ENCODE data around the gene ACAA2. TPM values are rescaled to one million over a fixed set of nuclear protein-coding genes. Genes with fewer than 3 reads are reported as not detected.

Gene ACAA2
- total and polyA plus RNA-seq, 4 donors: 38.6 to 57.0 (median 47.8) TPM

- H3K27me3 ChIP-seq (ENCODE audit: control insufficient read depth, insufficient read depth, low read length): no peaks in the 10 kb centered on the region
- no peak for DNase-seq (ENCODE audit: low read depth in 4 of 6, low spot score in 6 of 6)
- no peaks in the 10 kb centered on the region for H3K9me3 ChIP-seq (ENCODE audit: control insufficient read depth, insufficient read depth, low read length)
- H3K27ac ChIP-seq (ENCODE audit: low read depth, low read length): no peak overlapping the region
- WGBS (ENCODE audit: insufficient coverage): 50% methylated on average over 2 of the region's 10 CpGs
- no peaks in the 10 kb centered on the region for H3K4me1 ChIP-seq (ENCODE audit: control insufficient read depth, insufficient read depth, low read length)
- H3K4me3 ChIP-seq (ENCODE audit: low read depth, low read length): no peak overlapping the region
- H3K36me3 ChIP-seq (ENCODE audit: control insufficient read depth, insufficient read depth, low read length): no peaks in the 10 kb centered on the region
These were observed 51.6 kb downstream of the ACAA2 start for GRCh38 chr18:49761771-49762170.

DNA sequence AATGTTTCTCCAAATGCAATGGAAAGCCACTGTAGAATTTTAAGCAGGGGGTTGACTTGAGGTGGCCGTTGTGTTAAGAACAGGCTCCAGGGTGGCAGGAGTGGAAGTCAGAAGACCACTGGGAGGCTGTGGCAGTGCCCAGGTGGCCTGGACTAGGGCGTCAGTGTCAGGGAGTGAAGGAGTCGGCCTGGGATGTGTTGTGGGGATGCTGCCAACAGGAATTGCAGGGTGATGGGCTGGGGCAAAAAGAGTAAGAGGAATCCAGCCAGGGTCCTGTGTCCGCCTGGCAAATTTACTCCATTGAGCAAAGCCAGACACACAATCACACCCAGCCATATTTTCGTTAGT is 55.1 kb downstream of the ACAA2 start:
- 88% methylated on average over 3 of the region's 5 CpGs for WGBS (ENCODE audit: insufficient coverage)
- Histone ChIP-seq H3K4me3 (ENCODE audit: low read depth, low read length) (no peak overlapping the region), H3K27ac (ENCODE audit: low read depth, low read length) (no peak overlapping the region), H3K27me3 (ENCODE audit: control insufficient read depth, insufficient read depth, low read length) (no peaks in the 10 kb centered on the region), H3K36me3 (ENCODE audit: control insufficient read depth, insufficient read depth, low read length) (no peaks in the 10 kb centered on the region), H3K9me3 (ENCODE audit: control insufficient read depth, insufficient read depth, low read length) (no peaks in the 10 kb centered on the region), H3K4me1 (ENCODE audit: control insufficient read depth, insufficient read depth, low read length) (no peaks in the 10 kb centered on the region)
- no peak for DNase-seq (ENCODE audit: low read depth in 4 of 6, low spot score in 6 of 6)

- Histone ChIP-seq H3K4me1 (ENCODE audit: control insufficient read depth, insufficient read depth, low read length) (no peaks in the 10 kb centered on the region), H3K27ac (ENCODE audit: low read depth, low read length) (no peak overlapping the region), H3K9me3 (ENCODE audit: control insufficient read depth, insufficient read depth, low read length) (no peaks in the 10 kb centered on the region), H3K27me3 (ENCODE audit: control insufficient read depth, insufficient read depth, low read length) (no peaks in the 10 kb centered on the region), H3K36me3 (ENCODE audit: control insufficient read depth, insufficient read depth, low read length) (no peaks in the 10 kb centered on the region), H3K4me3 (ENCODE audit: low read depth, low read length) (no peak overlapping the region)
- 81% methylated on average over 21 of the region's 23 CpGs for WGBS (ENCODE audit: insufficient coverage)
- DNase-seq (ENCODE audit: low read depth in 4 of 6, low spot score in 6 of 6): no peak
These were observed 55.6 kb downstream of the ACAA2 start for GRCh38 chr18:49757513-49758262.

DNA sequence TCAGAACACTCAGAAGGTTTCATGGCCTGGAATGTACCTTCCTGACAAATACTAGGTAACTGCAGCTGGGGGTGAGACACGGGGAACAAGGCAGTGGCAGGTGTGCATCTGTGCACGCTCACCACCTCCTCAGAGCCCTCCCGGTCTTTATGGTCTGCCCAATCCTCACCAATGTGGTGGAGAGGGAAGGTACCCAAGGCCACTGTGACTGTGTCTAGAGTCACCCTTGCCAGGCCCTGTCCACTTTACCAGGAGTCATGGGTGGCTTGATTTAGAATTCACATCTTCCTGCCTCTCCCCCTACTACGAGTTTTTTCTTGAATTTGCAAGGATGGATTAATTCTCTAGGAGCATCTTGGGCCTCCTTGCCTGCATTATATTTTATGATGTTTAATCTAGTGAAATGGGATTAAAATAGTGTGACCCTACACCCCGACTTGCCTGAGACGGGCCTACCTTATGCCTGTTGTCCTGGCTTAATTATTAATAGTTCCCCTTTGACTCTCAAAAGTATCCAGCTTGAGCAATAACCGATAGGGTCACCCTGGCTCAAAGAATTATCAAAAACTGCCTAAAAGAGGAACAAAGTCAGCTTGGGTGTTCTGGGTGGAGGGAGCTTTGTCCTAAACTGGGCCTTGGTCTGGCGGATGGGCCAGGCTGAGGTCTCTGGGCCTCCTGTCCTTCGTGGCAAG is 56.5 kb downstream of the ACAA2 start:
- Histone ChIP-seq H3K36me3 (ENCODE audit: control insufficient read depth, insufficient read depth, low read length) (no peaks in the 10 kb centered on the region), H3K27ac (ENCODE audit: low read depth, low read length) (no peak overlapping the region), H3K9me3 (ENCODE audit: control insufficient read depth, insufficient read depth, low read length) (no peaks in the 10 kb centered on the region), H3K4me3 (ENCODE audit: low read depth, low read length) (no peak overlapping the region), H3K27me3 (ENCODE audit: control insufficient read depth, insufficient read depth, low read length) (no peaks in the 10 kb centered on the region), H3K4me1 (ENCODE audit: control insufficient read depth, insufficient read depth, low read length) (no peaks in the 10 kb centered on the region)
- no peak for DNase-seq (ENCODE audit: low read depth in 4 of 6, low spot score in 6 of 6)
- whole genome bisulfite sequencing (ENCODE audit: insufficient coverage): 100% methylated on average over 3 of the region's 9 CpGs

DNA sequence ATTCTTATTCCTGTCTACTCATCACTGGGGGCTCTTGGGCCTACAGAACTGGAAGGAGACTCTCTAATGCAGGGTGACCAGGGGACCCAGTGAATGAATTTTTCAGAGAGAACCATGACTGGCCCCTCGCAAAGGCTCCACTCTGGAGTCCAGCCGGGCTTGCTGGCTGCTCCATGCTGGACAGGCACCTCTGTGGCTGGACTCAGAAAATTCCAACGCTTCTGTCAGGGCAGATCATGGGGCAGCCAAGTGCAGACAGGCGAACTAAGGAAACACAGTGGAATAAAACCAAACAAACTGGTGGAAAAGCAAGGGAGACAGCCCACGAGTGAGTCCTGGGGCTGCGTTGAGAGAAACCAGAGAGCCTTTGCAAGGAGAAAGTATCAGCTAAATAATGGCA is 57.2 kb downstream of the ACAA2 start:
- H3K4me1 ChIP-seq (ENCODE audit: control insufficient read depth, insufficient read depth, low read length): no peaks in the 10 kb centered on the region
- no peak for DNase-seq (ENCODE audit: low read depth in 4 of 6, low spot score in 6 of 6)
- 79% methylated on average over 6 of the region's 6 CpGs for WGBS (ENCODE audit: insufficient coverage)

DNA sequence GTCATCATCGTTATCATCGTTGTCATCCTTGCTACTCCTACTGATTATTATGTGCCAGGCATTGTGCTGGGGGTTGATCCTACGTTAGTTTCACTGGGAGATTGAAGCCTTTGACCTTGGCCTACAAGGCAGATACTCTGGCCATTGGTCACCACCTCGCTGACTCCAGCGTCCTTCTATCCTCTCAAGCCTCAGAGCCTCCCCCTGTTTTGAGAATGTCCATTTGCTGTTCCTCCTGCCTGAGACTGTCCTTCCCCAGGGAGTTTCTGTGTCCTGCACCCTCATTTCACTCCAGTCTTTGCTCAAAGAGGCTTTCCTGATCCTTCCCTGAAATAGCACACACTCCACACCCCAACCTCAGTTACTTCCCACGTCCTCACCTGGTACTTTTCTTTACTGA is 57.8 kb downstream of the ACAA2 start:
- Histone ChIP-seq H3K4me1 (ENCODE audit: control insufficient read depth, insufficient read depth, low read length) (no peaks in the 10 kb centered on the region), H3K27ac (ENCODE audit: low read depth, low read length) (no peak overlapping the region), H3K27me3 (ENCODE audit: control insufficient read depth, insufficient read depth, low read length) (no peaks in the 10 kb centered on the region), H3K36me3 (ENCODE audit: control insufficient read depth, insufficient read depth, low read length) (no peaks in the 10 kb centered on the region), H3K9me3 (ENCODE audit: control insufficient read depth, insufficient read depth, low read length) (no peaks in the 10 kb centered on the region), H3K4me3 (ENCODE audit: low read depth, low read length) (no peak overlapping the region)
- DNase-seq (ENCODE audit: low read depth in 4 of 6, low spot score in 6 of 6): no peak
- WGBS (ENCODE audit: insufficient coverage): 93% methylated on average over 4 of the region's 6 CpGs

More for the DNA sequence above, 57.2 kb downstream of the ACAA2 start:
- no peak overlapping the region for H3K4me3 ChIP-seq (ENCODE audit: low read depth, low read length)
- no peak overlapping the region for H3K27ac ChIP-seq (ENCODE audit: low read depth, low read length)
- H3K9me3 ChIP-seq (ENCODE audit: control insufficient read depth, insufficient read depth, low read length): no peaks in the 10 kb centered on the region
- no peaks in the 10 kb centered on the region for H3K36me3 ChIP-seq (ENCODE audit: control insufficient read depth, insufficient read depth, low read length)
- H3K27me3 ChIP-seq (ENCODE audit: control insufficient read depth, insufficient read depth, low read length): no peaks in the 10 kb centered on the region

DNA sequence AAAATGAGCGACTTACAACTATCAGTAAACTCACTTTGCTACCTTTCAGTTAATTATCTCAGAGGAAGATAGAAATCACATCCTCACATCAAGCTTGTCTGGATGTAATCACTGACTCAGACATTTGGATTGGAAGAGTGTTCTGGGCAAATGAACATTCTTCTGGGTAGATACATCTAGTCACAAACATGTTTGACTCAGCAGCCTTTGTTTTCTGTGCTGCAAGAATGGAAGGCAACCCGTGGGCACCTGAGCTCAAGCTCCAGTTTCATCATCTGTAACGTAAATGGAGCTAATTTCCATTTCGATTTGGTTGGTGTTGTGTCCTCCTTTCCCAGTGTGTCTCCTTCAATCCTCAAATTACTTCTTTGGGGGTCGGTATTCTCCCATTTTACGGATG is 58.5 kb downstream of the ACAA2 start:
- WGBS (ENCODE audit: insufficient coverage): 100% methylated on average over 2 of the region's 6 CpGs
- no peak overlapping the region for H3K27ac ChIP-seq (ENCODE audit: low read depth, low read length)
- H3K4me3 ChIP-seq (ENCODE audit: low read depth, low read length): no peak overlapping the region
- DNase-seq (ENCODE audit: low read depth in 4 of 6, low spot score in 6 of 6): no peak
- no peaks in the 10 kb centered on the region for H3K36me3 ChIP-seq (ENCODE audit: control insufficient read depth, insufficient read depth, low read length)
- no peaks in the 10 kb centered on the region for H3K27me3 ChIP-seq (ENCODE audit: control insufficient read depth, insufficient read depth, low read length)
- no peaks in the 10 kb centered on the region for H3K9me3 ChIP-seq (ENCODE audit: control insufficient read depth, insufficient read depth, low read length)
- no peaks in the 10 kb centered on the region for H3K4me1 ChIP-seq (ENCODE audit: control insufficient read depth, insufficient read depth, low read length)

GRCh38 chr18:49753643-49754042 is 59.7 kb downstream of the ACAA2 start:
- DNase-seq (ENCODE audit: low read depth in 4 of 6, low spot score in 6 of 6): no peak
- Histone ChIP-seq H3K4me3 (ENCODE audit: low read depth, low read length) (no peak overlapping the region), H3K27ac (ENCODE audit: low read depth, low read length) (no peak overlapping the region), H3K27me3 (ENCODE audit: control insufficient read depth, insufficient read depth, low read length) (no peaks in the 10 kb centered on the region), H3K4me1 (ENCODE audit: control insufficient read depth, insufficient read depth, low read length) (no peaks in the 10 kb centered on the region), H3K9me3 (ENCODE audit: control insufficient read depth, insufficient read depth, low read length) (no peaks in the 10 kb centered on the region), H3K36me3 (ENCODE audit: control insufficient read depth, insufficient read depth, low read length) (no peaks in the 10 kb centered on the region)
- no CpG with 5 or more reads among the region's 1 CpG for WGBS (ENCODE audit: insufficient coverage)

DNA sequence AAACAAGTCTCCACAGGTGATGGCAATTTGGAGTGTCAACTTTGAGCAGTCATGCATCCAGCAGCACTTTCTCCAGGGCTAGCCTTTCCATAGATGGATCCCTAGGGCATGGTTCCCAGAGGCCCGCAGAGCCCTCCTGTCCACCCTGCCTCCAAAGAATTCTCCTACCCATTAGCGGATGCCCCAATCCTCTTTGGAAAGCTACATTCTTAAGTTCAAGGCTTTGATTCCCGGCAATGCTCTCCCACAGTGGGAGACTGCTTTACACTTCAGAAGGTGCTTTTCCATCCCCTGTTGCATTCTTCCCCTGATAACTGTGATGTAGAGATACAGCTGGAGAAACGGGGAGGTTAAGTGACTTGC is 61.3 kb downstream of the ACAA2 start:
- H3K27ac ChIP-seq (ENCODE audit: low read depth, low read length): no peak overlapping the region
- H3K4me1 ChIP-seq (ENCODE audit: control insufficient read depth, insufficient read depth, low read length): no peaks in the 10 kb centered on the region
- 74% methylated on average over 3 of the region's 4 CpGs for WGBS (ENCODE audit: insufficient coverage)
- no peaks in the 10 kb centered on the region for H3K9me3 ChIP-seq (ENCODE audit: control insufficient read depth, insufficient read depth, low read length)
- DNase-seq (ENCODE audit: low read depth in 4 of 6, low spot score in 6 of 6): no peak
- H3K36me3 ChIP-seq (ENCODE audit: control insufficient read depth, insufficient read depth, low read length): no peaks in the 10 kb centered on the region
- no peak overlapping the region for H3K4me3 ChIP-seq (ENCODE audit: low read depth, low read length)
- H3K27me3 ChIP-seq (ENCODE audit: control insufficient read depth, insufficient read depth, low read length): no peaks in the 10 kb centered on the region

DNA sequence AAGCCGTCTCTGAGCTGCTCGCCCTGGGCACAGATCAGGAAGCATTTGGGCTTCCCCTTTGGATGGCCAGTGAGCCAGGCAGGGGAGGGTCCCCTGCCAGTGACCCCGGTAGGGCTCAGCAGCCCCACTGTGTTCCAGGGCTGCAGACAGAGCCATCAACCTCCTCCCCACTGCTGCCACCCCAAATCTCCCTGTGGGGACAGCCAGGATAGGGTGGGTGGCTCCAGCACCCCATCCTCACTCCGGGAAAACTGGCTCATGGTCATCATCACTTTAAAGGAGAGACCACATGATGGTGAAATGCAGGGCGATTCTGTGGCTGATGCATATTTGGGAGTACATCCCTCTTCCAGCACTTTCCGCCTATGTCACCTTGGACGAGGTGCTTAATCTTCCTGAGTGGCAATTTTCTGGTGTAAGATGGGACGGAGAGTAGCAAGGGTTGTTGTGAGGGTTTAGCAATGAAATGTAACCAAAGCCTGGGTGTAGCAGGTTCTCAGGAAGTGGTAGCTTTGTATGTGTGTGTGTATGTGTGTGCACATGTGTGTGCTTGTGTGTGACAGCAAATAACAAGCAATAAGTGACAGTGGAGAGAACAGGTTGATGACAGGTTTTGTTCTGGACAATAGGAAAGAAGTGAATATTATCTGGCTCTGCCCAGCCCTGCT is 61.8 kb downstream of the ACAA2 start:
- no peak for DNase-seq (ENCODE audit: low read depth in 4 of 6, low spot score in 6 of 6)
- Histone ChIP-seq H3K4me3 (ENCODE audit: low read depth, low read length) (no peak overlapping the region), H3K27me3 (ENCODE audit: control insufficient read depth, insufficient read depth, low read length) (no peaks in the 10 kb centered on the region), H3K9me3 (ENCODE audit: control insufficient read depth, insufficient read depth, low read length) (no peaks in the 10 kb centered on the region), H3K27ac (ENCODE audit: low read depth, low read length) (no peak overlapping the region), H3K4me1 (ENCODE audit: control insufficient read depth, insufficient read depth, low read length) (no peaks in the 10 kb centered on the region), H3K36me3 (ENCODE audit: control insufficient read depth, insufficient read depth, low read length) (no peaks in the 10 kb centered on the region)
- 77% methylated on average over 7 of the region's 8 CpGs for WGBS (ENCODE audit: insufficient coverage)
